GM10266 (cell line): Measurements from ENCODE around the gene ZHX3.

Experiments
- DNase-seq: peaks from one replicate; pipeline ENCODE4 v3.0.0; 2012; ENCODE audit errors: extremely low spot score
- TF ChIP-seq, protein P1 (sequence below): IDR thresholded peaks from 2 replicates; pipeline ENCODE4 v1.5.1; 2012; ENCODE audit warnings: mild to moderate bottlenecking, low read depth; ENCODE audit not compliant: control insufficient read depth, insufficient read depth; ENCODE audit errors: missing control alignments

ZHX3 gene

DNA sequence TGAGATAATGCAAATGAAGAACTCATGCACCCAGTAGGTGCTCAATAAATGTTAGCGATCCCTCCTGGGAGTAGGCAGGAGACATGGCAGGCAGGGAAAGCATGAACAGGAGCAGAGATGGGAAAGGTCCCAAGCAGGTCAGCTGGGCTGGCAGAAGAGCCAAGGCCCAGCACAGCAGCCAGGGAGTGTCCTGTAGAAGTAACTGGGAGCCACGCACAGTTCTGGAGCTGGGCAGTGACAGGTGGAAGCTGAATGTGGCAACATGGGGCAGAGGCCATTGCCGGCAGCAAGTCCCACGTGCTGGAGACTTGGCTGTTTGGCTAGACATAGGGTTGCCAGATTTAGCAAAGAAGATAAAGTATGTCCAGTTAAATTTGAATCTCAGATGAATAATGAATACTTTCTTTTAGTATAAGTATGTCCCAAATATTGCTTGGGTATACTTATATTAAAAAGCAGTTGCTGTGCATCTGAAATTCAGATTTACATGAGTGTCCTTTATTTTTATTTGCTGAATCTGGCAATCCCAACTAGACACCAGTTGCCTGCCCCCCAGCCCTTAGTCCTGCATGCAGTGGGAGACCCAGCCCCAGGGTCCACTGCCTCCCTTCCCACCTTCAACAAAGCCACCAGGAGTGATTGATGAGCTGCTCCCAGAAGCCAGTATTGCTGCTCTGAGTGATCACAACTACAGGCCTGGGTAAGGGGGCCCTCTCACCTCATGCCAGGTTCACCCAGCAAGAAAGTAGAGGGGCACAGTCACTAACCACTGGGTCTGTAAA lies 19.4 kb upstream of the ZHX3 start:
- no peak for DNase-seq
- TF ChIP-seq, protein P1, sequence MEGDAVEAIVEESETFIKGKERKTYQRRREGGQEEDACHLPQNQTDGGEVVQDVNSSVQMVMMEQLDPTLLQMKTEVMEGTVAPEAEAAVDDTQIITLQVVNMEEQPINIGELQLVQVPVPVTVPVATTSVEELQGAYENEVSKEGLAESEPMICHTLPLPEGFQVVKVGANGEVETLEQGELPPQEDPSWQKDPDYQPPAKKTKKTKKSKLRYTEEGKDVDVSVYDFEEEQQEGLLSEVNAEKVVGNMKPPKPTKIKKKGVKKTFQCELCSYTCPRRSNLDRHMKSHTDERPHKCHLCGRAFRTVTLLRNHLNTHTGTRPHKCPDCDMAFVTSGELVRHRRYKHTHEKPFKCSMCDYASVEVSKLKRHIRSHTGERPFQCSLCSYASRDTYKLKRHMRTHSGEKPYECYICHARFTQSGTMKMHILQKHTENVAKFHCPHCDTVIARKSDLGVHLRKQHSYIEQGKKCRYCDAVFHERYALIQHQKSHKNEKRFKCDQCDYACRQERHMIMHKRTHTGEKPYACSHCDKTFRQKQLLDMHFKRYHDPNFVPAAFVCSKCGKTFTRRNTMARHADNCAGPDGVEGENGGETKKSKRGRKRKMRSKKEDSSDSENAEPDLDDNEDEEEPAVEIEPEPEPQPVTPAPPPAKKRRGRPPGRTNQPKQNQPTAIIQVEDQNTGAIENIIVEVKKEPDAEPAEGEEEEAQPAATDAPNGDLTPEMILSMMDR, result no peak

DNA sequence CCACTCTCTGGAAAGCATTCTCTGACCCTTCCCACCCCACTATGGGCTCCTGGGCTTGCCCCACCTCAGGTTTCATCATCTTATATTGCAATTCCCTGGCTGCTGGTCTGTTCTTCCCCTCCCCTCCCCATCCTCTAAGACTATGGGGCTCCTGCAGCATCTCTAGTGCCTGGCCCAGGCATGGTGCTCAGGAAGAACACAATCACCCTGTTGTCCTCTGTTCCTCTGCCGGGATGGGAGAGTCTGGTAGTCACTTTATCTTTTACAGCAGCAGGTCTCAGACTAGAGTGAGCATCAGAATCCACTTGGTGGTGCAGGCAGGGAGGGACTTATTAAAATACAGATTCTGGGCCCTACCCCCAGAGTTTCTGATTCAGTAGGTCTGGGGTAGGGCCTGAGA lies 18.1 kb upstream of the ZHX3 start:
- TF ChIP-seq, protein P1, result no peak

DNA sequence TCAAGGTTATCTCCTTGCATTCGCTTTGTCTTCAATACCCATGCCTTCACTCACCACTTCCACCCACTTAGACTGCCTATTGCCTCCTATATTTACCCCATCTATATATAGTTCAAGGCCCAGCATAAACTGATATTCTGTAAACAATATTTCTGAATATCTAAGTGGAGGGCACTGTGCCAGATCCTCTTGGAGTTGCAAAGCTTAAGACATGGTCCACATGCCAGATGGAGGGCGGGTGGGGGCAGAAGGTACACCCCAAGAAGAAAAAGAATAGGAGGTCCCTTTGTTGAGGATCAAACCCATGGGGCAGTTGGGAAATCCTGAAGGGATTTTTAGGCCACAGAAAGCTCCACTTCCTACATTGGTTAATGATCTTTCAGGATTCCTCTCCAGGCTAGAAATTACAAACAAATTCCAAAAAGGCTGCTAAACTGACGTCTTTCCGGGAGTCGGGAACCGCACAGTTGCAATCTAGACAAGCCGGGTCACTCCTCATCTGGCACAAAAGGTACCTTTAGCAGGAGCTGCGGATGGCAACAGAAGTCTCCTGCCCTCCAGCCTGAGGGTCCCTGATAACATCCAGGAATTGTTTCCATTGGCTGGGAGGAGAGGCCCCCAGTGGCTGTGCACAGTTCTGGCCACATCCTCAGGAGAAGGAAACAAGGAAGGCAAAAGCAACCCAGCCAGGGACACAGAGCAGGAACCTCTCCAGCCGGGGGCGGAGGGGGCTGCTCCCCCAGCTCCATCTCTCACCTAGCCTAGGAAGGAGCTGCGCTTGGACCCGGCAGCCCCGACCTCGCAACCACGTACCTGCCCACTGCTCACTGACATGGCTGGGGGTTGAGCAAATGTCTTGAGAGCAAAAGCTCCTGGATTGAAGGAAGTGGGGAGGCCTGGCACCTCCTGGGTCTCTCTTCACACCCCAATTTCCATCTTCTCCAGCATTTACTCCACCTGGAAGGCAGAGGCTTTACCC lies 17.2 kb upstream of the ZHX3 start:
- TF ChIP-seq, protein P1, result no peak
- peak; percentile 6 for DNase-seq

More for the DNA sequence above, 18.1 kb upstream of the ZHX3 start:
- no peak for DNase-seq

DNA sequence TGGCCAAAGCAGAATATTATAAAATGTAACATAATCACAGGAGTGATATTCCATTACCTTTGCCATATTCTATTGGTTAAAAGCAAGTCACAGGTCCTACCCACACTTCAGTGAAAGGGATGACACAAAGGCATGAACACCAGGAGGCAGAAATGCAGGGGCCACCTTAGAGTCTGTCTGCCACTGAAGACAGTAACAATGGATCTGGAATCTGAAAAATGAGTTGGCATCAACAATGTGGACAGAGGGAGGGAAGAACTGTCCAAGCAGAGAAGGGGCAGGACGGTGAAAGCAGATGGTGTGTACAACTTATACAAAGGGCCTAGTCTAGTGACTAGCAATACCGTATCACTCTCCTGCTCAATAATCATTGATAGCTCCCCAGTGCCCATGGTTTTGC lies 16.5 kb upstream of the ZHX3 start:
- DNase-seq, result no peak
- TF ChIP-seq, protein P1, result no peak

DNA sequence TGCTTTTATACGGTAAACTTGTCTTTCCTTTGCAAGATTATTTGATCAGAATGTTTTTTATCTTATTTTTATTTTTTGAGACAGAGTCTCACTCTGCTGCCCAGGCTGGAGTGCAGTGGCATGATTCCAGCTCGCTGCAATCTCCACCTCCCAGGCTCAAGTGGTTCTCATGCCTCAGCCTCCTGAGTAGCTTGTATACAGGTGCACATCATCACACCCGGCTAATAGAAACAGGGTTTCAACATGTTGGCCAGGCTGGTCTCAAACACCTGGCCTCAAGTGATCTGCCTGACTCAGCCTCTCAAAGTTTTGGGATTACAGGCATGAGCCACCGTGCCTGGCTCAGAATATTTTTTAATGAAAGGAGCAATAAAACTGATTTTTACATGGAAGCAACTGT lies 14.2 kb upstream of the ZHX3 start:
- no peak for DNase-seq
- TF ChIP-seq, protein P1, result no peak

DNA sequence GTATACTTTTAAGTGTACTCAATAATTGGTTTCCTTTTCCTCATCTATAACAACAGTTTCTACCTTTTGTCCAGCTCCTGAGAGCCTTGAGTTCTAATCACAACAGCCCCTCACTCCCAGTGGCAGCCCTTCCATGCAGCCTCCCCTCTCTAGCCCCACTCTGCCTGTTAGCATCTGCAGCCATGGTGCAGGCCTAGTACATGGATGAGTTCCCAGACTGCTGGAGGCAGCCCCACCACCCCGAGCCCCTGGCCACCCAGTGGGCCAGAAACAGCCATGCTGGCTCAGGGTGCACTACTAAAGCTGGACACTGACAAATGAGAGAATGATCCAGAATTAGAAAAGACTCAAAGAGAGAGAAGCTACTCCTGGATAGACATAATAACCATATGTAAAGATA lies 13.4 kb upstream of the ZHX3 start:
- TF ChIP-seq, protein P1, result no peak
- no peak for DNase-seq
